NB4 (cell line): Measurements from ENCODE around the gene PRC1.

Experiments
- CTCF ChIP-seq: IDR thresholded peaks from one replicate; pipeline ENCODE4 v1.5.1; 2012; ENCODE audit warnings: low read depth, low read length
- MYC ChIP-seq: IDR thresholded peaks from 2 replicates; pipeline ENCODE4 v1.6.1; 2011; ENCODE audit warnings: low read depth, low read length
- POLR2A ChIP-seq: IDR thresholded peaks from 2 replicates; pipeline ENCODE4 v1.6.1; 2011; ENCODE audit warnings: mild to moderate bottlenecking; ENCODE audit not compliant: insufficient read length; ENCODE audit errors: extremely low read depth

- TF ChIP-seq POLR2A, result no peak
- TF ChIP-seq CTCF, result no peak
- TF ChIP-seq MYC, result no peak
These were observed 12.2 kb downstream of the PRC1 start for GRCh38 chr15:90982135-90982534.
